HUES64 (cell line): ENCODE data around the gene PPP4R4.
"Not testable (repeated sequence)": the region's sequence is repeated elsewhere in the genome, so short reads cannot be mapped to it uniquely, and the experiment has no call there.

Experiments used
- H3K27ac ChIP-seq: 2 replicates; pipeline ENCODE4 v1.7.0; 2013; ENCODE audit warnings: low read depth, low read length, inconsistent platforms
- H3K27me3 ChIP-seq: 2 replicates; pipeline ENCODE4 v1.6.1; 2013; ENCODE audit warnings: mild to moderate bottlenecking, low read length; ENCODE audit not compliant: insufficient read depth
- H3K36me3 ChIP-seq: 2 replicates; pipeline ENCODE4 v1.6.1; 2013; ENCODE audit warnings: mild to moderate bottlenecking, low read length; ENCODE audit not compliant: insufficient read depth
- H3K4me1 ChIP-seq: 2 replicates; pipeline ENCODE4 v1.6.1; 2013; ENCODE audit warnings: mild to moderate bottlenecking, low read length, moderate library complexity; ENCODE audit not compliant: insufficient read depth
- H3K4me3 ChIP-seq: 2 replicates; pipeline ENCODE4 v1.5.1; 2013; ENCODE audit warnings: mild to moderate bottlenecking, low read length, moderate library complexity
- H3K9ac ChIP-seq: 2 replicates; pipeline ENCODE4 v1.6.1; 2013; ENCODE audit warnings: mild to moderate bottlenecking, low read depth, low read length
- H3K9me3 ChIP-seq: 2 replicates; pipeline ENCODE4 v1.6.1; 2013; ENCODE audit warnings: low read depth, low read length; ENCODE audit not compliant: insufficient read depth
- WGBS: fragments of 150-250, 120-280 bp; methylation state at CpG from one replicate; pipeline ENCODE4 v1.1.7; 2013; ENCODE audit warnings: missing lambda C conversion rate; 5-methylcytosine and 5-hydroxymethylcytosine counted together

PPP4R4 gene

DNA sequence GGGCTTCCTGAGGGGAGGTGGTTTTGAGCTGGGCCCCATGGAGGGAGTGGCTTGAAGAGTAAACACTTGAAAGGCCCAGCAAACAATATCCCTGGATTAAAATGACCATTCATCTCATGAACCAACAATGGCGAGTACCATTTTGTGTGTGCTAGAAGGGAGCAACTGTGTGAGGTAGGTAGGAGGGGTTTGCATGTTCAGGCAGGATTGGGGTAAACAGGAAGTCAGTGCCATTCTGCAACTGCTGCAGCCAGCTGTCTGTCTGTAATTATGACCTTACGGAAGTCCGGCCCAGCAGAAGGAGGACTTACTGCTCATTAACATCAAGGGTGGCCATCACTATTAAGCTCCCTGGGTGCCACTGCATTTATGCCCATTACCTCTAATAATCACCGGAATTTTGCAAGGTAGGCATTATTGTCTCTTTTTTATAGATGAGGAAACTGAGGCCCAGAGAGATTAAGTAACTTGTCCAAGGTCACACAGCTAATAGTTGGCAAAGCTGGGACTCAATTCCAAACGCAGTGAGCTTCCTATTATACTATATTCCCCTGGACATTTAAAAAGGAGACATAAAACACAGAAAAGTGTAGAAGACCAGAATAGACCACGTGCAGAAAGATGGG, 28.1 kb upstream of the PPP4R4 start:
- no peaks in the 10 kb centered on the region for H3K36me3 ChIP-seq
- H3K27me3 ChIP-seq = no peaks in the 10 kb centered on the region
- no peak overlapping the region for H3K27ac ChIP-seq
- H3K9me3 ChIP-seq = no peaks in the 10 kb centered on the region
- 79% methylated on average over 6 of the region's 6 CpGs for WGBS
- H3K4me1 ChIP-seq = peaks cover 5% of the 10 kb centered on the region
- H3K4me3 ChIP-seq = no peak overlapping the region
- no peak overlapping the region for H3K9ac ChIP-seq

DNA sequence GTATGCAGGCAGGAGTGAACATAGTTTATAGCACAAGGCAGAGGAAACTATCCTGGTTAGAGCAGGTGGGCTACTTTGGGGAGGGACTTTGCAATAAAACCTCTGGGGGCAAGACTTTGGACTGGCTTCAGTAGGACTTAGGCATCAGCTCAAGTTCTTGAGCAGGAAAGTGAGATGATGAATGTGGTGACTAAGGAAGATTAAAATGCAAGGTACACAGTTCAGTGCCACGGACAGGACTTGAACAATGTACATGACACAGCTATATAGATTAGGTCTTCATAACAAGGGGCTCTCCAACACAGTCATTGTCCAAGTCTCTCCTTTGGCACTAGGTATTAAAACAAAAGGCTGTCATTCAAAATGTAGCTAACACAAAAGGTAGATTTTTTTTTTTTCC, 21.4 kb upstream of the PPP4R4 start:
- no peaks in the 10 kb centered on the region for H3K36me3 ChIP-seq
- WGBS = 100% methylated on average over 1 of the region's 1 CpG
- H3K4me1 ChIP-seq = no peaks in the 10 kb centered on the region
- no peak overlapping the region for H3K9ac ChIP-seq
- H3K27me3 ChIP-seq = 0 out of 2 replicates have a peak, but pooled peaks cover under 1% of the 10 kb centered on the region
- no peak overlapping the region for H3K4me3 ChIP-seq
- peaks cover 2% of the 10 kb centered on the region; the same call in 1 of the 2 replicates for H3K9me3 ChIP-seq
- H3K27ac ChIP-seq = no peak overlapping the region

DNA sequence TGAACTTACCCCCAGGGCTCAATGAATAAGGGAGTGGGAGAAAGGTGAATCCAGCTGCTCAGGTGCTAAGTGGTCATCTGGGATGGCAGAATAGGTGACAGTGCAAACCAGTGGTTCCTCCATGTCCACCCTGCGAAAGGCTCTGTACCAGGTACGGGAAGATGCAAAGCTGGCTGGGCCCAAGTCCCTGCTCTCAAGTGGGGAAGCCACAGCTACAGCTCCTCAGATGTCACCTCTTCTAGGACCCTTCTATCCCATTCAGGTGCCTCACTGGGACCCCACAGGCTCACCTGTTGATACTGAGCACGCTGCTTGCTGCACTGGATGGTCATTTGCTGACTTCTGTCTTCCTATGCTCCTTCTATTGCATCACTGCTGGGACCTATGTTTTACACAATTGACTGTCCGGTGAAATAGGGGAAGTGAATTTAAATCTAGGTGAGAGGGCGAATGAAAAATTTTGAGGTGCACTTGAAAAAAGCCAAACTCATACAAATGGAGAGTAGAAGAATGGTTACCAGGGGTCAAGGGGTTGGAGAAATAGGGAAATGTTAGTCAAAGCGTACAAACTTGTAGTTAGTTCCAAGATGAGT, 20.3 kb upstream of the PPP4R4 start:
- Histone ChIP-seq H3K36me3 (no peaks in the 10 kb centered on the region), H3K27me3 (0 out of 2 replicates have a peak, but pooled peaks cover 2% of the 10 kb centered on the region), H3K9me3 (peaks cover 2% of the 10 kb centered on the region; the same call in 1 of the 2 replicates), H3K27ac (no peak overlapping the region), H3K4me3 (no peak overlapping the region), H3K9ac (no peak overlapping the region), H3K4me1 (no peaks in the 10 kb centered on the region)
- 89% methylated on average over 6 of the region's 6 CpGs for WGBS

DNA sequence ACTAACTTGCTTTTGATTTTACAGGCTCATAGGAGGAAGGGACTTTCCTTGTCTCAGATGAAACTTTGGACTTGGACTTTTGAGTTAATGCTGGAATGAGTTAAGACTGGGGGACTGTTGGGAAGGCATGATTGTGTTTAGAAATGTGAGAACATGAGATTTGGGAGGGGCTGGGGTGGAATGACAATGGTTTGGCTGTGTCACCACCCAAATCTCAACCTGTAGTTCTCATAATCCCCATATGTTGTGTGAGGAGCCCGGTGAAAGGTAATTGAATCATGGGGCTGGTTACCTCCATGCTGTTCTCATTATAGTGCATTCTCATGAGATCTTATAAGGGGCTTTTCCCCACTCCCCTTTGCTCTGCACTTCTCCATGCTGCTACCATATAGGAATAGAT, 18.0 kb upstream of the PPP4R4 start:
- H3K4me3 ChIP-seq, H3K27me3 ChIP-seq, H3K36me3 ChIP-seq, H3K27ac ChIP-seq, H3K9me3 ChIP-seq, H3K4me1 ChIP-seq, H3K9ac ChIP-seq: not testable (repeated sequence)
- no CpG with 5 or more reads among the region's 1 CpG for WGBS

DNA sequence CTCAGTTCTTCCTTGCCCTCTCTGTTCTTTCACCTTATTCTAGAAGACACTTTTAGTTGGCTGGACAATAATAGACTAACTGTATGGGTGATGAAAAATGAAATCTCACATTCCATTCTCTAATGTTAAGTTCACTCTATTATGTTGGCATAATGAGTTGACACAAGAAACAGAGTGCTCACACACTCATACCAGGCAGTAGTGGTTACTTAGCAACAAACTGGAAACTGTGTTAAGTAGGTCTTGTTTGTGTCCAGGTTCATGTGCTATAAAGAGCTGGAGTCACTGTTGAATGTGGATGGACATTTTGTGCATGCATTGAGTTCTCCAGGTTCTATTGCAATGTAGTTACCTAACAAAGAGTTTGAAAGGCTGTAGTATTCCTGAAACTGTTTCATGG, 16.9 kb upstream of the PPP4R4 start:
- 0 out of 2 replicates have a peak, but pooled peaks cover 2% of the 10 kb centered on the region for H3K27me3 ChIP-seq
- no peak overlapping the region for H3K4me3 ChIP-seq
- H3K9me3 ChIP-seq = peaks cover 2% of the 10 kb centered on the region; the same call in 1 of the 2 replicates
- H3K9ac ChIP-seq = no peak overlapping the region
- H3K4me1 ChIP-seq = no peaks in the 10 kb centered on the region
- H3K27ac ChIP-seq = no peak overlapping the region
- no peaks in the 10 kb centered on the region for H3K36me3 ChIP-seq

DNA sequence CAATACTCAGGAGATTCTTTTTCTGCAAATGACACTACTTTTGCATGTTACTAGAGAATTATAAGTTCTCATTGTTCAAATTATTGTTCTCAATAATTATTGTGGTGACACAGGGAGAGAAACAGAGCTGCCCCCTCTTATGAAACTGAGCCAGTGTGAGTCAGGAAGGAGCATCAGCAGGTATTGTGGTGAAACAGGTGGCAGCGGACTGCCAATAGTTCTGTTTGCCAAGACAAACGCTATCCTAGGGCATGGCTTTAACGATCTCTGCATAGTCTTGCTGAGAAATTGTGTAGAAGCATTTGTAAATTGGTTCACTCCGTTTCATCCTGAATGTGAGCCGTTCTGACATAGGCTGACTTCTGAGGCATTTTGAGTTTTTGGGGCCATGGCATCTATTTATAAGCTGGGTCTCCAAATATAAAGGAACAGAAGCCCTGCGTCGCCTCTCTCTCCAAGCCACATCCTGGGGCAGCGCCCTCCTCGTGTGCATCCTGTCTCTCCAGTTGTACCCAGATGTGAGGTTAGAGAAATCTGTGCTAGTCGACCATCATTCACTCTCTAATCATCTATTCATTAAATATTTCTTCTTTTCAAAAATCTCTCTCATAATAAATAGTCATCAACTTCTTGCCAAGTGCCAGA, 15.8 kb upstream of the PPP4R4 start:
- no peak overlapping the region for H3K9ac ChIP-seq
- H3K4me3 ChIP-seq = no peak overlapping the region
- WGBS = 88% methylated on average over 10 of the region's 10 CpGs
- H3K27me3 ChIP-seq = 0 out of 2 replicates have a peak, but pooled peaks cover 2% of the 10 kb centered on the region
- no peak overlapping the region for H3K27ac ChIP-seq
- H3K4me1 ChIP-seq = no peaks in the 10 kb centered on the region
- H3K36me3 ChIP-seq = no peaks in the 10 kb centered on the region
- H3K9me3 ChIP-seq = peaks cover 2% of the 10 kb centered on the region; the same call in 1 of the 2 replicates

DNA sequence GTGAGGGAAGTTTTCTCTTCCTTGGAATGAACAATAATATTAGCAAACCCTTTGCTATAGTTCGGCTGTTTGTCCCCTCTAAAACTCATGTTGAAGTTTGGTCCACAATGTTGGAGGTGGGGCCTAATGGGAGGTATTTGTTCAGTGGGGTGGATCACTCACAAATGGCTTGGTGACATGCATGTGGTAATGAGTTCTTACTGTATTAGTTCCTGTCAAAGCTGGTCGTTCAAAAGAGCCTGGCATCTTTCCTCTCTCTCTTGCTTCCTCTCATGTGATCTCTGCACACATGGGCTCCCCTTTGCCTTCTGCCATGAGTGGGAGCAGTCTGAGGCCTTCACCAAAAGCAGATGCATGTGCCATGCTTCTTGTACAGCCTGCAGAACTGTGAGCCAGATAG, 13.1 kb upstream of the PPP4R4 start:
- peaks cover 10% of the 10 kb centered on the region; the same call in 1 of the 2 replicates for H3K4me1 ChIP-seq
- no peak overlapping the region for H3K9ac ChIP-seq
- no peak overlapping the region for H3K27ac ChIP-seq
- no peaks in the 10 kb centered on the region for H3K36me3 ChIP-seq
- H3K9me3 ChIP-seq = no peaks in the 10 kb centered on the region
- WGBS = 77% methylated on average over 2 of the region's 2 CpGs
- peaks cover 14% of the 10 kb centered on the region for H3K27me3 ChIP-seq
- no peak overlapping the region for H3K4me3 ChIP-seq

DNA sequence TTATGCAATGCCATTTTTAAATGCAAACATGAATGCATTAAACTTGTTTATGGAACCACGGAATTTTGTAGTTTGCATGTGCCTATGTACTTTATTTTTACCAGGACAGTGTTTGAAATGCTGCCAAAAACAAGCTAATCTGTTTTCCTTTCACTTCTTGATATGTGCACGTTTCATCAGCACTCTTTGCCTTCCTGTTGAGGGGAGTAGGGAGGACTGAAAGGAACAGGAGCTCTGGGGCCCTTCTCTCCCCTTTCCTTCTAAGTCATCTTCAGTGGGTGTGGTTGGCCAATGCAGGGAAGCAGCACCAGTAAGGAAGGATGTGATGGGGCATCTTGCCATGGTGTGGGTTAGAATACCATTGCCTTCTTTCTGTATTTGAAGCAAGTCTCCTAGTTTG, 12.1 kb upstream of the PPP4R4 start:
- Histone ChIP-seq H3K27ac (no peak overlapping the region), H3K9ac (no peak overlapping the region), H3K4me1 (peaks cover 10% of the 10 kb centered on the region; the same call in 1 of the 2 replicates), H3K27me3 (peaks cover 14% of the 10 kb centered on the region), H3K36me3 (no peaks in the 10 kb centered on the region), H3K4me3 (no peak overlapping the region), H3K9me3 (no peaks in the 10 kb centered on the region)
- 64% methylated on average over 2 of the region's 2 CpGs for WGBS

DNA sequence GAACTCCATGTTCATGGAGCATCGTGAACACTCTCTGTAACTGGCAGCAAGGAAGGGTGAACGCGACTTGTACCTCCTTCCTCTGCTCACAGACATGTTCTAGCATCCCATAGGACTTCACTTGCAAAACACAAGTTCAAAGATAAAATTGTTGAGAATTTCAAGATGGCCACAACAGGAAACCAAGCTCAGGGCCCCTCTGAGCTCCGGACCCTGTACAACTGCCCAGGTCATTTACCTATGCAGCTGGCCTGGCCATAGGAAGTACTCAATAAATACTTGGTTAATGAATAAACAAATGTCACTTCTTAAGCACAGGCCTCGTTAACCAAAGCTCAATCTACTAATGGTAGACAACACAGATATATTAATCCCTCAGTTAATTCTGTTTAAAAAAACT, 11.7 kb upstream of the PPP4R4 start:
- 95% methylated on average over 5 of the region's 5 CpGs for WGBS

DNA sequence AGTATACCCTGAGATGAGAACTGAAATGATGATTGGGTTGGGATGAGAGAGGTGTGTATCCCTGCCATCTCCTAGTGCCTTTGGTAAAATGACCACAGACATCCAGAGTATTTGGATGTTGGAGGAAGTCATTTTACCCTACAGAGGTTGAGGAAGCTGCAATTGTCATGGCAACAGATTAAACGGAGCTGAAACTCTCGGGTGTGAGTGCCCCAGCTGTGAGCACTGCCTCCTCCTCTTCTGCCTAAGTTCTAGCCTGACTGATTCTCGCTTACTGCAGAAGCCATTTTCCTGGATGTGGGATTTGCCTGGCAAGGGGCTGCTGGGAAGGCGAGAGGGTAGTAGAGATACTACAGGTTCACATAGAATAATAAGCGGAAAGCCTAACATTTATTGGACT, 10.3 kb upstream of the PPP4R4 start:
- Histone ChIP-seq H3K4me1 (peaks cover 10% of the 10 kb centered on the region; the same call in 1 of the 2 replicates), H3K36me3 (no peaks in the 10 kb centered on the region), H3K4me3 (no peak overlapping the region), H3K27me3 (peaks cover 11% of the 10 kb centered on the region), H3K9me3 (no peaks in the 10 kb centered on the region), H3K9ac (no peak overlapping the region), H3K27ac (no peak overlapping the region)
- WGBS = 67% methylated on average over 5 of the region's 5 CpGs

More for the DNA sequence above, 11.7 kb upstream of the PPP4R4 start:
- Histone ChIP-seq H3K4me1 (peaks cover 10% of the 10 kb centered on the region; the same call in 1 of the 2 replicates), H3K4me3 (no peak overlapping the region), H3K27me3 (peaks cover 14% of the 10 kb centered on the region), H3K9me3 (no peaks in the 10 kb centered on the region), H3K9ac (no peak overlapping the region), H3K36me3 (no peaks in the 10 kb centered on the region), H3K27ac (no peak overlapping the region)

DNA sequence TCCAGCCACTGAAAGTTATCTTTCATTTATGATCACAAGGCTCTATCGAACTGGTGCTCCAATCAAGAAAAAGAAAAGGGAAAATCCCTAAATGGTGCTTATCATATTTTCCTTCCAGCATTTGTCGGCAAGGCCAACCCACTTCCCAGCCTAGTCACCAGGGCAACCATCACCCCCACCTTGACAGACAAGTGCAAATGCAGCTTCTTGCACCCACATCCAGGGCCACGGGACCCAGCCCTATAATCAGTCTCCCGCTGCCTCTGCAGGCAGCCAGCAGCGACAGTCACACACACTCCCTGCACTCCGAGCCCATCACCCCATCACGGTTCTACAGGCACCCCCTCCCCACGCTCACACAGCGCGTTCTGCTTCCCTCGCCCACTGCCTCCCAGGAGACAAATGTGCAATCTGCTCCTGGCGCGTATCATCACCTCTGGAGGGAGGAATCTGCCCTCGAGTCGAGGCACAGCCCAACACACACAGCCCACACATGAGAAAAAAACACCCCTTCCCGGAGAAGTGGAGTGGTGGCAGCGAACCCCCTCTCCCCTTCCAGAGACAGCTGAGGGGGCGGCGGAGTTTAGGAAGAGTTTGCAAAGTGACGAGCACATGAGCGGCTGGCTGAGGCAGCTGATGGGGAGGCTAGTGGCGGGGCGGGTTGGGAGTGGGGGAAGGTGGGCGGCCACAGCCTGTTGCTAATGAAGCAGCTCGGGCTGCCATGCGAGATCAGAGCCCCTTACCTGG, 9.3 kb upstream of the PPP4R4 start:
- H3K27me3 ChIP-seq = peaks cover 11% of the 10 kb centered on the region
- peak overlapping the region; percentile 25; the same call in 1 of the 2 replicates for H3K4me3 ChIP-seq
- H3K9me3 ChIP-seq = no peaks in the 10 kb centered on the region
- 53% methylated on average over 23 of the region's 26 CpGs for WGBS
- no peaks in the 10 kb centered on the region for H3K36me3 ChIP-seq
- no peak overlapping the region for H3K27ac ChIP-seq
- peaks cover 10% of the 10 kb centered on the region; the same call in 1 of the 2 replicates for H3K4me1 ChIP-seq
- H3K9ac ChIP-seq = no peak overlapping the region
